Measurements from ENCODE around the gene SLC27A2.
"Not testable (repeated sequence)": the region's sequence is repeated elsewhere in the genome, so short reads cannot be mapped to it uniquely, and the experiment has no call there.

SLC27A2 gene

GRCh38 chr15:50181969-50182218, at the start of gene SLC27A2:
SLC27A2 (plus strand) TSS chr15:50182196; CDS start chr15:50182428, 232 bp downstream.
- peak in 4 of 51 donors; percentile 5 to 20 (median 10) for DNase-seq

- DNase-seq: not testable (repeated sequence)
Observed at GRCh38 chr15:50132251-50132984, 49.6 kb upstream of the SLC27A2 start.

GRCh38 chr15:50134524-50135024, 47.4 kb upstream of the SLC27A2 start:
- peak in 1 of 51 donors; percentile 21 for DNase-seq

GRCh38 chr15:50135031-50135551, 46.9 kb upstream of the SLC27A2 start:
- no peak for DNase-seq

GRCh38 chr15:50137330-50137761, 44.6 kb upstream of the SLC27A2 start:
- DNase-seq: peak in 1 of 51 donors; percentile 15

GRCh38 chr15:50137893-50138292, 44.1 kb upstream of the SLC27A2 start:
- DNase-seq: no peak

GRCh38 chr15:50138391-50138790, 43.6 kb upstream of the SLC27A2 start:
- no peak for DNase-seq

- no peak for DNase-seq
Observed at GRCh38 chr15:50140098-50140497, 41.9 kb upstream of the SLC27A2 start.

- DNase-seq: no peak
Observed at GRCh38 chr15:50140983-50141382, 41.0 kb upstream of the SLC27A2 start.

- DNase-seq: no peak
Observed at GRCh38 chr15:50141856-50142255, 40.1 kb upstream of the SLC27A2 start.

GRCh38 chr15:50143255-50143860, 38.6 kb upstream of the SLC27A2 start:
- DNase-seq: no peak

- DNase-seq: no peak
Observed at GRCh38 chr15:50144341-50145120, 37.5 kb upstream of the SLC27A2 start.

- peak in 2 of 51 donors; percentile 1 to 46 for DNase-seq
Observed at GRCh38 chr15:50145451-50145872, 36.5 kb upstream of the SLC27A2 start.

- no peak for DNase-seq
Observed at GRCh38 chr15:50146632-50147031, 35.4 kb upstream of the SLC27A2 start.

GRCh38 chr15:50148362-50148963, 33.5 kb upstream of the SLC27A2 start:
- no peak for DNase-seq

- no peak for DNase-seq
Observed at GRCh38 chr15:50149090-50149489, 32.9 kb upstream of the SLC27A2 start.

- no peak for DNase-seq
Observed at GRCh38 chr15:50150349-50150748, 31.6 kb upstream of the SLC27A2 start.

- DNase-seq: no peak
Observed at GRCh38 chr15:50150851-50151250, 31.1 kb upstream of the SLC27A2 start.

- no peak for DNase-seq
Observed at GRCh38 chr15:50151476-50151875, 30.5 kb upstream of the SLC27A2 start.

GRCh38 chr15:50158236-50158635, 23.8 kb upstream of the SLC27A2 start:
- DNase-seq: not testable (repeated sequence)

GRCh38 chr15:50162969-50163718, 18.9 kb upstream of the SLC27A2 start:
- DNase-seq: no peak
